ENCODE measurements around the gene NECTIN1. TPM values are rescaled to one million over a fixed set of nuclear protein-coding genes. Genes with fewer than 3 reads are reported as not detected.
"Not testable (repeated sequence)": the region's sequence is repeated elsewhere in the genome, so short reads cannot be mapped to it uniquely, and the experiment has no call there.

NECTIN1 gene
- total and polyA plus RNA-seq, 5 experiments from 2014 or later = 0.48 to 2.8 (median 1.7) TPM; not detected in 1

DNA sequence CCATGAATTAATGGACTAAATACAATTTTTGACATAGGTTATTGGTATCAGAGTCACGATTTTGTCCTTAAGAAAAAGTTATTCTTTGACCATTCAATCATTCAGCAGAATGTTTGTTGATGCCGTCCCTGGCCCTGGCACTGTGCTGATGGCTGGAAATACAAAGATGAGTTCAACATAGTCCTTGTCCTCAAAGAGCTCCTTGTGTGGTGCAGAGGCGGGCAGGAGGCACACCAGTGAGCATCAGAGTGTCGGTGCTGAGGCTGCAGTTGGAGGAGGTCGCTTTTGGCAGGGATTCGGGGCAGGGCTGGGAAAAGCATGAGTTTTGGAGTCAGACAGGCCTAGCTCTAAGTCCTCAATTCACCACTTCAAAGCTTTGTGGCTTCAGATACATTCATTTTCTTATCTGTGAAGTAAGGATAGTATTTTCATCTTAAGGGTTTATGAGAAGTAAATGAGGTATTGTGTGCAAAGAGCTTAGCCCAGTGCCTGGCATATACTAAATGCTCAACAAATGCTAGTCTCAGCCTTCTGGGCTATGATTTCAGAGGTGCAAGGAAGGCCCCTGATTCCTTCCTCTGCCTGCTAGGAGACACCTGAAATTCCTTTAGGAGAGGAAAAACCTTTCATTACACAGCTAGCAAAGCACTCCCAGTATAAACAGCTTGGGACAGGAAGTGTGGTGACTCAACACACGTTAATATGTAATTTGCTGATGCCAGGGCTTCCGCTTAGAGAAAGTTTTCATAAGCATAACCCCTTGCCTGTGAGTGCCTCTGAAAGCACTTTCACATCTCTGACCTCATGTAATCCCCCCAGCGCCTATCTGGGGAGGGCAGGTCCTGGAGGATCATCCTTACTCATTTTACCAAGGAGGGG lies 113.8 kb downstream of the NECTIN1 start:
- POLR2A ChIA-PET = no interaction called here
- DNase-seq = no peak
- Mint-ChIP-seq H3K36me3 (no peaks in the 10 kb centered on the region), H3K4me1 (peaks cover 0 to 17% (median 2%) of the 10 kb centered on the region in 4 donors), H3K4me3 (no peak overlapping the region), H3K9me3 (no peaks in the 10 kb centered on the region), H3K27me3 (peaks cover 0 to 14% (median 6%) of the 10 kb centered on the region in 5 donors), H3K27ac (no peak overlapping the region)
- ATAC-seq = no peak

DNA sequence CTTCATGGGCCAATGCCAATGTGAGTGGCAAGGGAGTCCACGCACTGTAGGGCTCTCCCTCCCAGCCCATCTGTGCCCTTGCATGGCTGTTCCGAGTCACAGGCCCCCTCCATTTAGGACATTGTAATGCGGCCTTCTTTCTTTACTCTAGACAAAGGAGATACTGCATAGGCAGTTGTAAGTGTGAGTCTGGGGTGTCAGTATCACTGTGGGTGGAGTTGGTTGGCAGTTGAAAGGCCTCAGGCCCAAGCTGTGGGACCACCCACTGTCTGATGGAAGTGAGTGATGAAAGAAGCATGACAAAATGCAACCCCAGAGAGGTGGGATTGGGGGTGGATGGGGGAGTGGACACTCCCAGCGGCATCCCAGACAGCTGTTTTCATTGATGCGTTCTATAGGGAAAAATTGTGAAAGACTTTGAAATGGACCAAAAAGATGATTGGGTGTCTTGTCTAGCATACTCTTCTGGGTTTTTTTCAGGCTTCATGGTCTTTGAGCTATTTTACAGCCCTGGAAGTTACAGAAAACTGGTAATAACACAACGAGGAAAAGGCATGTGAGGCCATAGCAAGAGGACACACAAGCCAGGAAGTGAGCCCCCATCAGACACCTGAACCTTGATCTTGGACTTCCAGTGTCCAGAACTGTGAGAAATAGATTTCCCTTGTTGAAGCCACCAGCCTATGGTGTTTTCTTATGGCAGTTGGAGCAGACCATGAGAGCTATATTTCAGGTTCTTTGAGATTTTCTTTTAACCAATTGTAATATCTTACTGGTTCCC lies 114.6 kb downstream of the NECTIN1 start:
- Mint-ChIP-seq H3K27ac (no peak overlapping the region), H3K4me1 (peaks cover 0 to 12% (median 2%) of the 10 kb centered on the region in 4 donors), H3K36me3 (no peaks in the 10 kb centered on the region), H3K9me3 (no peaks in the 10 kb centered on the region), H3K4me3 (no peak overlapping the region), H3K27me3 (peaks cover 0 to 14% (median 5%) of the 10 kb centered on the region in 5 donors)
- ATAC-seq = no peak
- DNase-seq = no peak
- POLR2A ChIA-PET = no interaction called here

DNA sequence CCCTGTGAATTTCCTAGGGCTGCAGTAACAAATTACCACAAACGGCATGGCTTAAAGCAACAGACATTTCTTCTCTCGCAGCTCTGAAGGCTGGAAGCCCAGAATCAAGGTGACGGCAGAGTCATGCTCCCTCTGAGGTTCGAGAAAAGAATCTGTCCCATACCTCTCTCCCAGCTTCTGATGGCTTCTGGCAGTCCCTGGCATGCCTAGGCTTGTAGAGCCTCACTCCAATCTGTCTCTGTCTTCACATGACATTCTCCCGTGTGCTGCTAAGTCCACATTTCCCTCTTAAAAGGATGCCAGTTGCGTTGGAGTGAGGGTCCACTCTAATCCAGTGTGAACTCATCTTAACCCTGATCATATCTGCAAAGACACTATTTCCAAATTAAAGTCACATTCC lies 116.2 kb downstream of the NECTIN1 start:
- no peak overlapping the region for H3K4me3 Mint-ChIP-seq
- H3K27me3 Mint-ChIP-seq = peaks cover 5 to 9% (median 6%) of the 10 kb centered on the region in 5 donors
- DNase-seq (no peak), ATAC-seq (no peak)
- H3K36me3 Mint-ChIP-seq = no peaks in the 10 kb centered on the region
- POLR2A ChIA-PET = no interaction called here
- H3K27ac Mint-ChIP-seq = no peak overlapping the region
- H3K4me1 Mint-ChIP-seq = peaks cover 0 to 6% (median under 1%) of the 10 kb centered on the region in 4 donors
- H3K9me3 Mint-ChIP-seq = no peaks in the 10 kb centered on the region

DNA sequence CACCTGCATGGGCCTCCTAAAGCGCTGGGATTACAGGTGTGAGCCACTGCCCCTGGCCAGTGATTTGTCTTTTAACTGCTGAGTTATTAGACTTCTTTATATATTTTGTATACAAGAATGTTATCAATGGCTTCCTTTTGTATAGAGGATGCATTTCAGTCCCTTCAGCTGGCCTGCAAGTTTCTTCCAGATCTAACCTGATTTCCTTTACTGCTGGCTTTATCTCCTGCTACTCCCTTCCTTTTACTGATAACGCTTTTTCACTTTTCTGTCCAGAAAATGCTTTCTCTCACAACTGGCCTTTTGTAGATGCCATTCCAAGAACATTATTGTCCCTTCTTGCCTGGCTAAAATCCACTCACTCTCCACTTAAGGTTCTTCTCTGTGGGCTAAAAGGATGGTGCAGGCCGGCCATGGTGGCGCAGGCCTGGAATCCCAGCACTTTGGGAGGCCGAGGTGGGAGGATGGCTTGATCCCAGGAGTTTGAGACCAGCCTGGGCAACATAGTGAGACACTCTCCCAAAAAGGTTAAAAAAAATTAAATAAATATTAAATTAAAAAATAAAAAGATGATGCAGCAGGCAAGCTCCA lies 118.1 kb downstream of the NECTIN1 start:
- Mint-ChIP-seq H3K27me3 (peaks cover 7 to 28% (median 7%) of the 10 kb centered on the region in 5 donors), H3K4me3 (no peak overlapping the region), H3K27ac (no peak overlapping the region), H3K9me3 (no peaks in the 10 kb centered on the region), H3K4me1 (peaks cover 0 to under 1% (median 0%) of the 10 kb centered on the region in 4 donors), H3K36me3 (no peaks in the 10 kb centered on the region)
- POLR2A ChIA-PET = no interaction called here
- no peak for ATAC-seq
- DNase-seq = no peak

DNA sequence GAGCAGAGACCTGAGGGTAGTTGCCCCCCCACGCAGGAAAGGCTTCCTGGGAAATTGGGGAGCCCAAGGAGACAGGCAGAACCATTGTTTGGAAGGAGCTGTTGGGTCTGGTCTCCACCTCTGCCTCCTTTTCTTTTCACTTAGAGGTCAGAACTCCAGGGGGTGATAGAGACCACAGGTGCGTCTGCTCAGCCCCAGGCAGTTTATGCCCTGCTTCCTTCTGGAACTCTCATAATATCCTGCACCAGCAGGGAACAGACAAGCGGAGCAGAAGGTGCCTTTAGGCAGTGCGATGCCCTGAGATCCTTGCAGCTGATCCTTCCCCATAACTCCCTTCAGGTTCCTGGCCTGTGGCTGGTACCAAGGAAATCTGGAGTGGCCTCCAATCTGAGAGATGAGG lies 120.2 kb downstream of the NECTIN1 start:
- H3K4me1 Mint-ChIP-seq = no peaks in the 10 kb centered on the region
- no peak overlapping the region for H3K27ac Mint-ChIP-seq
- ATAC-seq = no peak
- H3K4me3 Mint-ChIP-seq = no peak overlapping the region
- DNase-seq = no peak
- no peaks in the 10 kb centered on the region for H3K9me3 Mint-ChIP-seq
- POLR2A ChIA-PET = no interaction called here
- H3K36me3 Mint-ChIP-seq = no peaks in the 10 kb centered on the region
- peaks cover 7 to 44% (median 10%) of the 10 kb centered on the region in 5 donors for H3K27me3 Mint-ChIP-seq

DNA sequence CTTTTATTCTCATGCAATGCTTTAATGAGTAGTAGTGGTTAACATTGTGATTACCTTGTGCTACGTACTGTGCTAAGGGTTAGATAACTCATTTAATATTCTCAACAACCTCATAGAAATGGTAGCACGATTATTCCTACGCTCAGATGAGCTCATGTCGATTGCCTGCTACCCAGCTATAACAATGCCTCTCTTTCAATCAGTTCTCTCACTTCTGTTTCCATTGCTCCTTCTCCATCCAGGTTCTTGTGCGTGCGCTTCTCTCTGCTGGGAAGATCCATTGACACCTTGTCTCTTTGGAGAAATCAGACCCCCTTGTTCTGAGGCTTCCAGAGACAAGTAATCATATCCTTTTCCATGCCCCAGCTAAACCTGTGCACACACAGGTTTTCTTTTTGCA lies 120.8 kb downstream of the NECTIN1 start:
- Mint-ChIP-seq H3K9me3 (no peaks in the 10 kb centered on the region), H3K36me3 (no peaks in the 10 kb centered on the region), H3K27me3 (peaks cover 12 to 49% (median 15%) of the 10 kb centered on the region in 5 donors)

DNA sequence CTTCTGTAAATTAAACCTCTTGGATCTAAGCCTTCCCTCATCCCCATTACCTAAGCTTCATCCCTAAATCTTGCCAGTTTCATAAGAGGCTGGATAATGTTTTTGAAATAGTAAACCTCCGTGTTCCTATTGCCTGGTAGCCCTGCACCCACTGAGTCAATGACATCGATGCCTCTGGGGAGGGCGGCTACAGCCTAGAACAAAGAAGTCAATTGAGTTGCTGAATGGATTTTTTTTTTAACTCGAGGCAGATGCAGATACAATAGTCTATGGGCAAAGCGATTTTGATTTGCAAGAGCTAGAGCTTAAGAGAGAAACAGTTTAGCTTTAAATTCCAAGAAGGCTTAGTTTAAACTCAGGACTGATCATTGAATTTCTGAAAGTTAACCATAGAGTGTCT lies 121.3 kb downstream of the NECTIN1 start:
- Mint-ChIP-seq H3K27ac (no peak overlapping the region), H3K4me3 (no peak overlapping the region), H3K4me1 (no peaks in the 10 kb centered on the region), H3K27me3 (peaks cover 12 to 50% (median 15%) of the 10 kb centered on the region in 5 donors), H3K36me3 (no peaks in the 10 kb centered on the region), H3K9me3 (no peaks in the 10 kb centered on the region)
- POLR2A ChIA-PET = no interaction called here
- ATAC-seq (no peak), DNase-seq (no peak)

More for the DNA sequence above, 120.8 kb downstream of the NECTIN1 start:
- ATAC-seq (no peak), DNase-seq (no peak)
- H3K27ac Mint-ChIP-seq = no peak overlapping the region
- H3K4me1 Mint-ChIP-seq = no peaks in the 10 kb centered on the region
- POLR2A ChIA-PET = no interaction called here
- no peak overlapping the region for H3K4me3 Mint-ChIP-seq

DNA sequence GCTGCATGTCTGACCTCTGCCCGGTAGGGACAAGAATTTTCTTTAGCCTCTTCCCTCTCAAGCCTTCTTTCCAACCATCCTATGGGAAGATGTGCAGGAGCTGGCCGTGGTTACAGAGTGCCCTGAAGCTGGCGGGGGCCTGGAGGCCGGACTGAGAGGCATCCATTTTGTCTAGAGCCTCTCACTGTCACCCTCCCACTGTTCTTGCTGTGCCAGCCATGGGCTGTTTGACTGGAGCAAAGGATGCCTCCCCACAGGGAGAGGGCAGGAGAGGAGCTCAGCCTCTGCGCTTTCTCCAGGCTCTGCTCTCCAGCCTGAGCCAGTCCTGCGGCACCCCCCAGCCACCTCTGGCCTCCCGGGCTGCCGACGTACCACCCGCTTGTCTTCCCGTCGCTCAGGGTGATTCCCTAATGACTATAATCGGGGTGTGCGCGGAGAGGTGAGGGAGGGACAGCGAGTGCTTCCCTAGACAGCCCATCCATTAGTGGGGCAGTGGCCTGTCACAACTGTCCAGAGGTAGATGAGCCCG lies 123.8 kb downstream of the NECTIN1 start:
- ATAC-seq (no peak), DNase-seq (no peak)
- peaks cover 17 to 58% (median 20%) of the 10 kb centered on the region in 5 donors for H3K27me3 Mint-ChIP-seq
- no peaks in the 10 kb centered on the region for H3K9me3 Mint-ChIP-seq
- POLR2A ChIA-PET = no interaction called here
- H3K36me3 Mint-ChIP-seq = no peaks in the 10 kb centered on the region
- H3K4me1 Mint-ChIP-seq = no peaks in the 10 kb centered on the region
- no peak overlapping the region for H3K4me3 Mint-ChIP-seq
- no peak overlapping the region for H3K27ac Mint-ChIP-seq

DNA sequence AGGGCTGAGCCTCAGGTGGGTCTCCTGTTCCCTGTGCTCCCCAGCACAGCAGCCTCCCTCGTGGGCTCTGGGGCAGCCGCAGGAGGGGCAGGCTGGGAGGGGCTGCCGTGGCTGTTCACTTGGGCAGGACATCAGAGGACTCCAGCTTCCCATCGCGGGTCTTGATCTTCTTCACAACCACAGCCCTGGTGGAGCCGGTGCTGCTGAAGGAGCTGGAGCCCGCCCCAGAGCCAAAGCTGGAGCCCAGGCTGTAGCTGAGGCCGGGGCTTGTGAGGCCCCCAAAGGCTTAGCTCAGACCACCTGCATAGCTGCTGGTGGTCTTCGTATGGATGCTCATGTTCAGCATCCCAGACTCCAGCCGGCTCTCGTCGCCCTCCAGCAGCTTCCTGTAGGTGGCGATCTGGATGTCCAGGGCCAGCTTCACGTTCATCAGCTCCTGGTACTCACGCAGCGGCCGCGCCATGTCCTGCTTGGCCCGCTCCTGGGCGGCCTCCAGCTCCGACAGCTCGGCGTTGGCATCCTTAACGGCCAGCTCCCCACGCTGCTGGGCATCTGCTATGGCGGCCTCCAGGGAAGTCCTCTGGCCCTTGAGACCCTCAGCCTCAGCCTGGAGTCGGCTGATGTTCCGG lies 126.1 kb downstream of the NECTIN1 start:
- Mint-ChIP-seq H3K9me3 (no peaks in the 10 kb centered on the region), H3K4me3 (no peak overlapping the region), H3K36me3 (no peaks in the 10 kb centered on the region), H3K27ac (no peak overlapping the region), H3K27me3 (peaks cover 13 to 49% (median 18%) of the 10 kb centered on the region in 5 donors), H3K4me1 (no peaks in the 10 kb centered on the region)
- no peak for DNase-seq
- ATAC-seq = no peak
- POLR2A ChIA-PET = no interaction called here

DNA sequence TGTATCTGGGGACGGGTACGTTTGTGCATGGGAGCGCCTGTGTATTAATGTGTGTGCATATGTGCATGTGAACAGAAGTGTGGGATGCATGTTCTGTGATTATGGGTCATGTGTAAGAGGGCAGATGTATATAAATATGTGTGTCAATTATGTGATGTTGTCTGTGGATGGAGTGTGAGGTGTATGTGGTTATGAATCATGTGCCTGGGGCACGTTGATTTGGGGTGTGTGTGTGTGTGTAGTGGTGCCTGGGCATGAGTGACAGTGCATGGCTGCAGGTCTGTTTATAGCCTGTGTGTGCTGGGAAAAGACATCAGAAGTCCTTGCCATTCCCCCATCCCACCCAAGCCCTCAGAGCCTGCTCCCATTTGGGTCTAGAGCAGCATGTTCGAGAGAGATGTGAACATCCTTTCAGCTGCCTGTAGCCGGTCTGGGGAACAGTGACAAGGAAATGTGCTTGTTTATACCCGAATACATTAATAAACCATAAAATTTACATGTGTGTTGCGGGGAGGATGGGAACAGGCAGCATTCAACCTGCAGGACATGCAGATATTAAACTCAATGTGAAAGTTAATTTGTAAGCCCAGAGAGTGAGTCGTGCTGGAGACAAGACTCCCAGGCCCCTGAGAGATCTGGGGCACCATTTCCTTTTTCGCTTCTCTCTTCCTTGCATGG lies 129.0 kb downstream of the NECTIN1 start:
- DNase-seq (no peak), ATAC-seq (no peak)
- Mint-ChIP-seq H3K27ac (no peak overlapping the region), H3K4me1 (no peaks in the 10 kb centered on the region), H3K9me3 (no peaks in the 10 kb centered on the region), H3K36me3 (no peaks in the 10 kb centered on the region), H3K4me3 (no peak overlapping the region), H3K27me3 (peaks cover 11 to 36% (median 14%) of the 10 kb centered on the region in 5 donors)
- POLR2A ChIA-PET = no interaction called here

DNA sequence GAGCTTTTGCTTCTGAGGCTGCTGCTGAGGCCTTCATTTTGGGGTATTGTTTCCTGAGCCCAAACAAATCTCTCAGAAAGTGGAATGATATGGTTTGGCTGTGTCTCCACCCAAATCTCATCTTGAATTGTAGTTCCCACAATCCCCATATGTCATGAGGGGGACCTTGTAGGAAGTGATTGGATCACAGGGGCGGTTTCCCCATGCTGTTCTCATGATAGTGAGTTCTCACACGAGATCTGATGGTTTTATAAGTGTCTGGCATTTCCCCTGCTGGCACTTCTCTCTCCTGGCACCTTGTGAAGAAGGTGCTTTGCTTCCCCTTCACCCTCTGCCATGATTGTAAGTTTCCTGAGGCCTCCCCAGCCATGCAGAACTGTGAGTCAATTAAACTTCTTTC lies 133.1 kb downstream of the NECTIN1 start:
- ATAC-seq, POLR2A ChIA-PET, DNase-seq, H3K4me1 Mint-ChIP-seq, H3K4me3 Mint-ChIP-seq, H3K27ac Mint-ChIP-seq, H3K36me3 Mint-ChIP-seq: not testable (repeated sequence)
- Mint-ChIP-seq H3K27me3 (peaks cover 0 to 14% (median 3%) of the 10 kb centered on the region in 5 donors), H3K9me3 (peaks cover 0 to 16% (median 2%) of the 10 kb centered on the region in 9 donors)

DNA sequence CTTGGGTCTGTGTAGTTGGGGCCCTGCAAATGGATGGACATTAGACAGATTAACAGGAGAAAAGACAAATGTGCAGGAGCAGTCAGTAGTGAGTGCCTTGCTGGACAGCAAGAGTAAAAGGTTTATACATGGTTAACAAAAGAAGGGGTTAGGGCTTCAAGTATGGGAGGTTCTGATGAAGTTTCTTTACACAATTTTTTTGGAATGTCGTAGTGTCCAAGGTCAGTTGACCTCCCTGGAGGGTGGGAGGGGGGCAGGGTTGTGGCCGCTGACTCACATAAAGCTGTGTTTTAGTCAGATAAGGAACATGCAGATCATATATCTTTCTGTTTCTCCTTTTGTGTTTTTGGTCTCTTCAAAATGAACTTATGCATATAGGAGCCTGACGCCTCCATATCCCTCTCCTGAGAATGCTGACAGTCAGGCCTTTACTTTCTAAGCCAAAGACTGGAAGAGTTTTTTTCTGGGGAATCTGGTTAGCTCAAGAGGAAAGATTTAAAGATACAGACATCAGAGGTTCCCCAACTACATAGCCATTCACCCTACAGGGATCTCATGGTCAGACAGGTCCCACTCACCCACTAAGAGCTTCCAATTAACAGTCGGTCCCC lies 134.3 kb downstream of the NECTIN1 start:
- peak overlapping the region in 1 of 10 donors; percentile 15 for H3K27ac Mint-ChIP-seq
- H3K4me3 Mint-ChIP-seq = no peak overlapping the region
- H3K4me1 Mint-ChIP-seq = no peaks in the 10 kb centered on the region
- H3K9me3 Mint-ChIP-seq = peaks cover 0 to 16% (median 2%) of the 10 kb centered on the region in 9 donors
- H3K36me3 Mint-ChIP-seq = no peaks in the 10 kb centered on the region
- no peak for ATAC-seq
- no peak for DNase-seq
- POLR2A ChIA-PET = no interaction called here
- peaks cover 0 to 16% (median 3%) of the 10 kb centered on the region in 5 donors for H3K27me3 Mint-ChIP-seq

Measured in naive thymus-derived CD8-positive, alpha-beta T cell (primary cell).